Right renal pelvis (tissue), 4 donors: ENCODE measurements around the gene LASP1NB.
"Not testable (repeated sequence)": the region's sequence is repeated elsewhere in the genome, so short reads cannot be mapped to it uniquely, and the experiment has no call there.

Experiments used
- DNase-seq, 4 donors: peaks; one replicate each; pipeline ENCODE4 v3.0.0-alpha.2; 2013; ENCODE audit warnings: low read depth in 4 of 4, low spot score in 3 of 4, missing footprints in 1 of 4

The LASP1NB gene

GRCh38 chr17:38915639-38915995 is 9.8 kb upstream of the LASP1NB start:
- no peak for DNase-seq

GRCh38 chr17:38916771-38917170 is 8.6 kb upstream of the LASP1NB start:
- no peak for DNase-seq

- no peak for DNase-seq
Observed at GRCh38 chr17:38917259-38917658, 8.2 kb upstream of the LASP1NB start.

- DNase-seq = no peak
Observed at GRCh38 chr17:38918129-38918913, 7.1 kb upstream of the LASP1NB start.

- no peak for DNase-seq
Observed at GRCh38 chr17:38918916-38919315, 6.5 kb upstream of the LASP1NB start.

GRCh38 chr17:38919316-38920078 is 5.9 kb upstream of the LASP1NB start:
- DNase-seq = no peak

GRCh38 chr17:38920374-38921291 is 4.8 kb upstream of the LASP1NB start:
- no peak for DNase-seq

- no peak for DNase-seq
Observed at GRCh38 chr17:38921756-38922411, 3.5 kb upstream of the LASP1NB start.

GRCh38 chr17:38922538-38923297 is 2.7 kb upstream of the LASP1NB start:
- peak in 2 of 4 donors; percentile 44 to 49 for DNase-seq

GRCh38 chr17:38926293-38927070 is 1.1 kb downstream of the LASP1NB start:
- DNase-seq = no peak

GRCh38 chr17:38930782-38931181 is 5.4 kb downstream of the LASP1NB start:
- DNase-seq = not testable (repeated sequence)

GRCh38 chr17:38933962-38934361 is 8.5 kb downstream of the LASP1NB start:
- not testable (repeated sequence) for DNase-seq

- DNase-seq = no peak
Observed at GRCh38 chr17:38939987-38940386, 14.6 kb downstream of the LASP1NB start.

- DNase-seq = no peak
Observed at GRCh38 chr17:38940404-38940803, 15.0 kb downstream of the LASP1NB start.

GRCh38 chr17:38942696-38943334 is 17.4 kb downstream of the LASP1NB start:
- no peak for DNase-seq

- DNase-seq = no peak
Observed at GRCh38 chr17:38943607-38944006, 18.2 kb downstream of the LASP1NB start.

GRCh38 chr17:38947189-38947588 is 21.8 kb downstream of the LASP1NB start:
- DNase-seq = no peak

GRCh38 chr17:38953800-38954199 is 28.4 kb downstream of the LASP1NB start:
- not testable (repeated sequence) for DNase-seq
